Neuronal stem cell (in vitro differentiated cells): Measurements from ENCODE around the gene BABAM2.

ENCODE experiments used
- DNase-seq: peaks from one replicate; pipeline ENCODE4 v3.0.0-alpha.2; 2013; ENCODE audit warnings: low spot score
- H2AFZ ChIP-seq: one replicate; pipeline ENCODE4 v1.6.1; 2013; ENCODE audit warnings: mild to moderate bottlenecking, low read length, inconsistent platforms
- H2AK5ac ChIP-seq: 2 replicates; pipeline ENCODE4 v1.6.1; 2013; ENCODE audit warnings: low read depth, mild to moderate bottlenecking, inconsistent platforms, low read length, moderate library complexity, mixed read lengths
- H2BK120ac ChIP-seq: 2 replicates; pipeline ENCODE4 v1.6.1; 2013; ENCODE audit warnings: low read depth, mild to moderate bottlenecking, inconsistent platforms, low read length, moderate library complexity, mixed read lengths
- H2BK12ac ChIP-seq: one replicate; pipeline ENCODE4 v1.6.1; 2013; ENCODE audit warnings: low read length, inconsistent platforms
- H2BK15ac ChIP-seq: 2 replicates; pipeline ENCODE4 v1.6.1; 2013; ENCODE audit warnings: mild to moderate bottlenecking, low read length, inconsistent platforms, mixed read lengths
- H2BK5ac ChIP-seq: one replicate; pipeline ENCODE4 v1.6.1; 2013; ENCODE audit warnings: inconsistent platforms, mild to moderate bottlenecking, low read length, moderate library complexity
- H3K14ac ChIP-seq: one replicate; pipeline ENCODE4 v1.6.1; 2013; ENCODE audit warnings: low read length, inconsistent platforms
- H3K18ac ChIP-seq: 2 replicates; pipeline ENCODE4 v1.6.1; 2013; ENCODE audit warnings: low read length, inconsistent platforms
- H3K23ac ChIP-seq: 2 replicates; pipeline ENCODE4 v1.6.1; 2013; ENCODE audit warnings: low read depth, mild to moderate bottlenecking, mixed read lengths, low read length, inconsistent platforms; ENCODE audit not compliant: poor library complexity
- H3K27ac ChIP-seq: replicated peaks from 3 replicates; pipeline ENCODE4 v1.5.1; 2013; ENCODE audit warnings: low read length, inconsistent platforms
- H3K27me3 ChIP-seq, 3 experiments: 2 replicates each; pipeline ENCODE4 v1.6.1; 2013; ENCODE audit warnings: low read length in 3 of 3, mild to moderate bottlenecking in 2 of 3, inconsistent platforms in 1 of 3, low read depth in 1 of 3, mixed read lengths in 1 of 3, moderate library complexity in 1 of 3; ENCODE audit not compliant: control insufficient read depth in 3 of 3, insufficient read depth in 3 of 3
- H3K36me3 ChIP-seq, 2 donors: replicated peaks in 1 of 2; 2 replicates each; pipeline ENCODE4 v1.6.1; 2013; ENCODE audit warnings: low read length in 2 of 2; ENCODE audit not compliant: control insufficient read depth in 2 of 2, insufficient read depth in 2 of 2
- H3K4ac ChIP-seq: 2 replicates; pipeline ENCODE4 v1.6.1; 2013; ENCODE audit warnings: inconsistent platforms, mild to moderate bottlenecking, low read length, moderate library complexity
- H3K4me1 ChIP-seq, 2 donors: 1 replicate in 1 of 2; 2 replicates in 1 of 2; pipeline ENCODE4 v1.6.1; 2013; ENCODE audit warnings: low read length in 2 of 2, low read depth in 1 of 2; ENCODE audit not compliant: control insufficient read depth in 2 of 2, insufficient read depth in 1 of 2
- H3K4me2 ChIP-seq: one replicate; pipeline ENCODE4 v1.6.1; 2013; ENCODE audit warnings: mild to moderate bottlenecking, low read length, inconsistent platforms; ENCODE audit not compliant: insufficient read depth, poor library complexity, severe bottlenecking
- H3K4me3 ChIP-seq, 2 donors: 2 replicates each; pipeline ENCODE4 v1.5.1; 2013; ENCODE audit warnings: low read length in 2 of 2, mild to moderate bottlenecking in 2 of 2, inconsistent platforms in 1 of 2, moderate library complexity in 1 of 2
- H3K79me1 ChIP-seq: one replicate; pipeline ENCODE4 v1.6.1; 2013; ENCODE audit warnings: low read depth, mild to moderate bottlenecking, inconsistent platforms, low read length, moderate library complexity
- H3K9ac ChIP-seq: one replicate; pipeline ENCODE4 v1.6.1; 2013; ENCODE audit warnings: mild to moderate bottlenecking, low read depth, low read length, inconsistent platforms; ENCODE audit not compliant: poor library complexity
- H3K9me3 ChIP-seq, 2 donors: replicated peaks in 1 of 2; 2 replicates each; pipeline versions ENCODE3 to v1.6.1; 2013; ENCODE audit warnings: low read length in 2 of 2, mild to moderate bottlenecking in 2 of 2, inconsistent platforms in 1 of 2, low read depth in 1 of 2, mixed read lengths in 1 of 2, moderate library complexity in 1 of 2; ENCODE audit not compliant: control insufficient read depth in 2 of 2, insufficient read depth in 1 of 2
- H4K8ac ChIP-seq: one replicate; pipeline ENCODE4 v1.6.1; 2013; ENCODE audit warnings: low read depth, mild to moderate bottlenecking, inconsistent platforms, low read length, moderate library complexity
- H4K91ac ChIP-seq: one replicate; pipeline ENCODE4 v1.6.1; 2013; ENCODE audit warnings: low read length, low read depth, mild to moderate bottlenecking, inconsistent platforms; ENCODE audit not compliant: poor library complexity
- WGBS, 2 donors: extraction: QIAGEN DNeasy Blood & Tissue Kit; methylation state at CpG; one replicate each; pipeline ENCODE4 v1.1.7; 2013; ENCODE audit warnings: missing lambda C conversion rate in 2 of 2, mixed read lengths in 1 of 2; ENCODE audit not compliant: insufficient read length in 2 of 2, insufficient replicate concordance in 1 of 2; ENCODE audit errors: extremely low coverage in 2 of 2; 5-methylcytosine and 5-hydroxymethylcytosine counted together

The BABAM2 gene

DNA sequence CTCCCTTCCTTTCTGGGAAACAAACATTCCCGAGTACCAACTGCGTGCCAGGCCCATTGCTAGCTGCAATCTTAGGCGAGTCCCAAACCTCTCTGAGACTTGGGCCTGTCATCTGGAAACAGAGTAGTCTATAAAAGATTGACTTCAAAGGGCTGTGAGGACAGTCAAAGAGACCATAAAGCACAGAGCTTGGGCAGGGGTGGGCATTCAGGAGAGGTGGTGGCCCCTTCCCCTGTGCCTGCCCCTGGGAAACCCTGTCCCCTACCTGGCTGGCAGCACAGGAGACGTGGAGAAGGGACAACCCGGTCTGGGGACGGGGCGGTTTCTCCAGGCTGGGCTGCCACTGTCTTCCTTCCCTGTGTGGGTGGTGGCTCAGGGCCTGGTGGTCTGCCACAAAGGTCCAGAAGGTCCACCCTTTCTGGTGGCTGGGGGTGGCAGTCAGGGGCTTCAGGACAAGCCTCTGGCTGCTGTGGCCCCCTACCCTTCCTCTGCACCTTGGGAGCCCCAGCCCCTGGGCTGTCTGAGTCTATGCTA lies 468.2 kb downstream of the BABAM2 start:
- Histone ChIP-seq H3K4me2 (no peak overlapping the region), H4K91ac (no peak overlapping the region), H3K9me3 (no peaks in the 10 kb centered on the region), H3K23ac (peak overlapping the region; percentile 52), H3K18ac (peak overlapping the region; percentile 73), H3K36me3 (no peaks in the 10 kb centered on the region), H3K4ac (no peak overlapping the region), H3K4me1 (peaks cover 9 to 15% of the 10 kb centered on the region in 2 donors), H3K27ac (no peak overlapping the region), H2BK120ac (no peak overlapping the region), H3K14ac (no peak overlapping the region), H3K9ac (no peak overlapping the region), H2BK5ac (no peak overlapping the region), H2BK12ac (no peak overlapping the region), H3K4me3 (no peak overlapping the region), H2BK15ac (peak overlapping the region; percentile 8), H4K8ac (no peak overlapping the region), H3K27me3 (no peaks in the 10 kb centered on the region), H2AFZ (peak overlapping the region; percentile 15), H2AK5ac (peak overlapping the region; percentile 70), H3K79me1 (no peaks in the 10 kb centered on the region)
- no CpG with 5 or more reads among the region's 7 CpGs for WGBS, 2 donors
- no peak for DNase-seq

GRCh38 chr2:28359222-28360057 lies 468.9 kb downstream of the BABAM2 start:
- H2BK15ac ChIP-seq = peak overlapping the region; percentile 56
- H2AFZ ChIP-seq = peak overlapping the region; percentile 15
- H3K14ac ChIP-seq = no peak overlapping the region
- H3K18ac ChIP-seq = peak overlapping the region; percentile 77
- DNase-seq = no peak
- H2BK5ac ChIP-seq = no peak overlapping the region
- peak overlapping the region; percentile 70 for H3K23ac ChIP-seq
- no peak overlapping the region for H3K9ac ChIP-seq
- H3K27me3 ChIP-seq = no peaks in the 10 kb centered on the region
- no peaks in the 10 kb centered on the region for H3K9me3 ChIP-seq
- no peak overlapping the region for H3K27ac ChIP-seq
- no peaks in the 10 kb centered on the region for H3K36me3 ChIP-seq
- H2BK120ac ChIP-seq = no peak overlapping the region
- no peaks in the 10 kb centered on the region for H3K79me1 ChIP-seq
- no peak overlapping the region for H3K4me3 ChIP-seq
- no CpG with 5 or more reads among the region's 28 CpGs for WGBS, 2 donors
- H4K8ac ChIP-seq = no peak overlapping the region
- H2BK12ac ChIP-seq = no peak overlapping the region
- peak overlapping the region; percentile 70 for H2AK5ac ChIP-seq
- no peak overlapping the region for H3K4ac ChIP-seq
- H4K91ac ChIP-seq = no peak overlapping the region
- peaks cover 9 to 15% of the 10 kb centered on the region in 2 donors for H3K4me1 ChIP-seq
- no peak overlapping the region for H3K4me2 ChIP-seq

GRCh38 chr2:28360058-28360717 lies 469.7 kb downstream of the BABAM2 start:
- no peak overlapping the region for H3K27ac ChIP-seq
- no peaks in the 10 kb centered on the region for H3K9me3 ChIP-seq
- H3K4ac ChIP-seq = no peak overlapping the region
- H2BK12ac ChIP-seq = peak overlapping the region; percentile 76
- H3K4me2 ChIP-seq = no peak overlapping the region
- H4K8ac ChIP-seq = no peak overlapping the region
- no peaks in the 10 kb centered on the region for H3K36me3 ChIP-seq
- peak overlapping the region; percentile 24 for H3K9ac ChIP-seq
- no peak overlapping the region for H2BK120ac ChIP-seq
- DNase-seq = no peak
- WGBS, 2 donors = no CpG with 5 or more reads among the region's 16 CpGs
- H3K23ac ChIP-seq = peak overlapping the region; percentile 70
- H3K4me1 ChIP-seq = peaks cover 9 to 15% of the 10 kb centered on the region in 2 donors
- peak overlapping the region; percentile 95 for H2AK5ac ChIP-seq
- H2AFZ ChIP-seq = peak overlapping the region; percentile 53
- no peak overlapping the region for H3K14ac ChIP-seq
- H2BK15ac ChIP-seq = peak overlapping the region; percentile 56
- peak overlapping the region; percentile 45 for H2BK5ac ChIP-seq
- H3K18ac ChIP-seq = peak overlapping the region; percentile 58
- no peaks in the 10 kb centered on the region for H3K27me3 ChIP-seq
- no peak overlapping the region for H3K4me3 ChIP-seq
- H4K91ac ChIP-seq = no peak overlapping the region
- H3K79me1 ChIP-seq = no peaks in the 10 kb centered on the region

GRCh38 chr2:28360718-28361293 lies 470.3 kb downstream of the BABAM2 start:
- Histone ChIP-seq H2BK15ac (peak overlapping the region; percentile 53), H3K9me3 (no peaks in the 10 kb centered on the region), H2BK12ac (no peak overlapping the region), H3K4me3 (no peak overlapping the region), H3K9ac (no peak overlapping the region), H3K23ac (peak overlapping the region; percentile 1), H3K18ac (peak overlapping the region; percentile 49), H3K14ac (no peak overlapping the region), H2BK5ac (no peak overlapping the region), H3K4me1 (peaks cover 9 to 15% of the 10 kb centered on the region in 2 donors), H3K27me3 (no peaks in the 10 kb centered on the region), H3K27ac (no peak overlapping the region), H3K4me2 (no peak overlapping the region), H3K79me1 (no peaks in the 10 kb centered on the region), H4K91ac (no peak overlapping the region), H4K8ac (no peak overlapping the region), H3K36me3 (no peaks in the 10 kb centered on the region), H2BK120ac (no peak overlapping the region), H2AK5ac (peak overlapping the region; percentile 95), H3K4ac (no peak overlapping the region), H2AFZ (peak overlapping the region; percentile 53)
- WGBS, 2 donors = no CpG with 5 or more reads among the region's 12 CpGs
- no peak for DNase-seq
